Keratinocyte (primary cell): ENCODE results near the gene TESK1.

Experiments used
- CTCF ChIP-seq, 3 experiments: IDR thresholded peaks in 1 of 3; conservative IDR thresholded peaks in 1 of 3; optimal IDR thresholded peaks in 1 of 3; 2 replicates in 2 of 3; 3 replicates in 1 of 3; pipeline versions ENCODE3 to v1.5.1; 2011; ENCODE audit warnings: low read length in 3 of 3, mild to moderate bottlenecking in 3 of 3, moderate library complexity in 2 of 3, control low read depth in 1 of 3, inconsistent platforms in 1 of 3; ENCODE audit not compliant: insufficient read depth in 2 of 3; ENCODE audit errors: extremely low read depth in 1 of 3
- EZH2 ChIP-seq: IDR thresholded peaks from one replicate; pipeline ENCODE4 v1.6.1; 2012; ENCODE audit warnings: inconsistent platforms, mild to moderate bottlenecking, low read length, moderate library complexity

GRCh38 chr9:35599763-35600604, 5.1 kb upstream of the TESK1 start:
- TF ChIP-seq CTCF (optimal IDR thresholded peaks at IDR 0.05 in 1 of 3, IDR thresholded peaks at IDR 0.05 in 1 of 3, conservative IDR thresholded peaks at IDR 0.05 in 1 of 3; ENCODE audit: extremely low read depth in 1 of 3, insufficient read depth in 2 of 3, low read length in 3 of 3), result peak; percentile 21 to 55 (median 36)
- no peak for TF ChIP-seq EZH2
